Raji (cell line): ENCODE measurements around the gene EYS.

Experiments used
- POLR2A ChIP-seq: IDR thresholded peaks from 2 replicates; pipeline ENCODE4 v1.6.1; 2011; ENCODE audit warnings: low read depth, low read length, control low read depth; ENCODE audit not compliant: insufficient read depth

The EYS gene

GRCh38 chr6:65546894-65547293, 160.1 kb downstream of the EYS start:
- no peak for TF ChIP-seq POLR2A

GRCh38 chr6:65545920-65546319, 161.1 kb downstream of the EYS start:
- TF ChIP-seq POLR2A = no peak

- no peak for TF ChIP-seq POLR2A
Measured at GRCh38 chr6:65538644-65539043, 168.4 kb downstream of the EYS start.

GRCh38 chr6:65537600-65537999, 169.4 kb downstream of the EYS start:
- TF ChIP-seq POLR2A = no peak

- no peak for TF ChIP-seq POLR2A
Measured at GRCh38 chr6:65531533-65531932, 175.5 kb downstream of the EYS start.

GRCh38 chr6:65524232-65524631, 182.8 kb downstream of the EYS start:
- TF ChIP-seq POLR2A = no peak

- TF ChIP-seq POLR2A = no peak
Measured at GRCh38 chr6:65505736-65506135, 201.3 kb downstream of the EYS start.

- TF ChIP-seq POLR2A = no peak
Measured at GRCh38 chr6:65501045-65501444, 206.0 kb downstream of the EYS start.

GRCh38 chr6:65469650-65470049, 237.4 kb downstream of the EYS start:
- no peak for TF ChIP-seq POLR2A

GRCh38 chr6:65468307-65468706, 238.7 kb downstream of the EYS start:
- no peak for TF ChIP-seq POLR2A

- no peak for TF ChIP-seq POLR2A
Measured at GRCh38 chr6:65461121-65461520, 245.9 kb downstream of the EYS start.

GRCh38 chr6:65452333-65452732, 254.7 kb downstream of the EYS start:
- no peak for TF ChIP-seq POLR2A

GRCh38 chr6:65450451-65450850, 256.6 kb downstream of the EYS start:
- no peak for TF ChIP-seq POLR2A

GRCh38 chr6:65449926-65450325, 257.1 kb downstream of the EYS start:
- TF ChIP-seq POLR2A = no peak

- no peak for TF ChIP-seq POLR2A
Measured at GRCh38 chr6:65448866-65449265, 258.2 kb downstream of the EYS start.

- no peak for TF ChIP-seq POLR2A
Measured at GRCh38 chr6:65436281-65436680, 270.7 kb downstream of the EYS start.

GRCh38 chr6:65416621-65417020, 290.4 kb downstream of the EYS start:
- no peak for TF ChIP-seq POLR2A

- TF ChIP-seq POLR2A = no peak
Measured at GRCh38 chr6:65410309-65410708, 296.7 kb downstream of the EYS start.
